Psoas muscle (tissue), 8 donors: ENCODE measurements around the gene ADAT3. TPM values are rescaled to one million over a fixed set of nuclear protein-coding genes. Genes with fewer than 3 reads are reported as not detected.

Experiments used
- ATAC-seq, 4 donors: fragments of 200-7000 bp; cut with Tn5 transposase; one replicate each; pipeline ENCODE4 v1.9.1; 2020; ENCODE audit warnings: moderate library complexity in 3 of 4, mild to moderate bottlenecking in 2 of 4
- DNase-seq, 2 donors: peaks; one replicate each; pipeline ENCODE4 v3.0.0-alpha.2; 2020
- H3K27ac ChIP-seq: fragments of 200-600 bp; one replicate; pipeline ENCODE4 v1.8.0; 2022
- H3K27me3 ChIP-seq, 3 donors: fragments of 200-600 bp in 1 of 3; one replicate each; pipeline versions ENCODE4 v1.6.1 to v1.8.0; 2013 to 2022; ENCODE audit warnings: low read length in 2 of 3, mild to moderate bottlenecking in 2 of 3, moderate library complexity in 1 of 3; ENCODE audit not compliant: insufficient read depth in 3 of 3
- H3K36me3 ChIP-seq, 2 donors: fragments of 200-600 bp in 1 of 2; one replicate each; pipeline versions ENCODE4 v1.6.1 to v1.8.0; 2013 to 2022; ENCODE audit warnings: low read depth in 1 of 2, mild to moderate bottlenecking in 1 of 2, moderate library complexity in 1 of 2; ENCODE audit not compliant: insufficient read depth in 1 of 2
- H3K4me1 ChIP-seq: fragments of 200-600 bp; one replicate; pipeline ENCODE4 v1.8.0; 2022
- H3K4me3 ChIP-seq: fragments of 200-600 bp; one replicate; pipeline ENCODE4 v1.8.0; 2022; ENCODE audit warnings: mild to moderate bottlenecking
- H3K9me3 ChIP-seq: fragments of 200-600 bp; one replicate; pipeline ENCODE4 v1.8.0; 2022
- CTCF ChIP-seq: fragments of 200-600 bp; IDR thresholded peaks from one replicate; pipeline ENCODE4 v1.8.0; 2022; ENCODE audit warnings: antibody characterized with exemption
- WGBS, 3 donors: extraction: QIAGEN DNeasy Blood & Tissue Kit; methylation state at CpG; one replicate each; pipeline versions ENCODE4 v1.1.6 to v1.1.7; 2013; 5-methylcytosine and 5-hydroxymethylcytosine counted together
- intact Hi-C, 2 donors: fragments of 100-400 bp; cut with DNase I; formaldehyde crosslinking; loops; one replicate each; pipeline versions ENCODE4 v1.11.0 to v1.14.2; 2022
- polyA plus RNA-seq, 3 donors: library from polyadenylated mRNA; stranded (reverse); fragments of 200-250 nt; gene quantifications; one replicate each; pipeline ENCODE4 v1.2.3, GENCODE V29; 2013
- total RNA-seq, 4 donors: library from RNA; stranded (reverse); fragmentation: NEBNext Ultra II Directional in 2 of 4; extraction: Animal tissue kit (Norgen Biotek cat#: 25700) in 2 of 4; gene quantifications; one replicate each; pipeline versions ENCODE4 v1.2.1 to v1.2.4, GENCODE V29; 2021 to 2023
- donor health status: healthy with polysubstance abuse.
- donor health status: DM: no; HTN: no; CAD: no; lungs with moderate emphysema.
- donor health status: Bipolar disorder and iron deficiency.
- donor health status: healthy.
- donor health status: DM: yes; HTN: yes; CAD: no.
- donor health status: DM: no; HTN: no; CAD: no.
- donor health status: DM: no; HTN: no; CAD: no.
- donor health status: DM: yes; HTN: yes; CAD: no.

The ADAT3 gene
- total and polyA plus RNA-seq, 7 donors, result 1.4 to 7.2 (median 2.2) TPM

GRCh38 chr19:1918975-1919374 is 13.8 kb downstream of the ADAT3 start:
- Histone ChIP-seq H3K27ac (no peak overlapping the region), H3K4me3 (no peak overlapping the region), H3K9me3 (no peaks in the 10 kb centered on the region), H3K4me1 (no peaks in the 10 kb centered on the region), H3K36me3 (peaks cover 0 to 56% of the 10 kb centered on the region in 2 donors), H3K27me3 (no peaks in the 10 kb centered on the region)
- peak in 2 of 4 donors; percentile 5 to 9 for ATAC-seq
- 89 to 97% (median 94%) methylated on average over 28 of the region's 28 CpGs for WGBS, 3 donors
- no peak for TF ChIP-seq CTCF
- intact Hi-C loops, result no loop called here
- no peak for DNase-seq

DNA sequence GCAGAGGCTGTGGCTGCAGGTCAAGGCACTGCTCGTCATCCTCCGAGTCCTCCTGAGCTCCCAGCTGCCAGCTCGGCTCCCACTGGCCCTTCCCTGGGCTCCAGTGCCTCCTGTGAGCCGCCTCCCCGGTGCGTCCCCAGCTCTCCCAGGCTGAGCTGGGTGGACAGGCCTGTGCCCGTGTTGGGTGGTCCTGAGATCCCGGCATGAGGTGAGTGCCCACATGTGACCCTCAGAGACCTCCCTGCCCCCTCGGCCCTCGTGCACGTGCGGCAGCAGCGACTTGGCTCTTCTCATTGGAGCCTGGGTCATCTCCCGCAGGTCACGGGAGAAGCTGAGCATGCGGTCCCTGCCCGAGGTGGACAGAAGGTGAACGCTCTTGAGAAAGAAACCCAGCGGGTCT is 15.4 kb downstream of the ADAT3 start:
- Histone ChIP-seq H3K9me3 (no peaks in the 10 kb centered on the region), H3K4me1 (no peaks in the 10 kb centered on the region), H3K4me3 (no peak overlapping the region), H3K27me3 (no peaks in the 10 kb centered on the region), H3K36me3 (peaks cover 0 to 66% of the 10 kb centered on the region in 2 donors), H3K27ac (no peak overlapping the region)
- intact Hi-C loops, result no loop called here
- TF ChIP-seq CTCF, result no peak
- DNase-seq (no peak), ATAC-seq (no peak)
- WGBS, 3 donors, result 91 to 92% (median 91%) methylated on average over 18 to 19 of the region's 19 CpGs

GRCh38 chr19:1921326-1921725 is 16.1 kb downstream of the ADAT3 start:
- peaks cover 0 to 66% of the 10 kb centered on the region in 2 donors for H3K36me3 ChIP-seq
- no peaks in the 10 kb centered on the region for H3K4me1 ChIP-seq
- H3K27ac ChIP-seq, result no peak overlapping the region
- no peaks in the 10 kb centered on the region for H3K9me3 ChIP-seq
- ATAC-seq (no peak), DNase-seq (no peak)
- TF ChIP-seq CTCF, result no peak
- no peak overlapping the region for H3K4me3 ChIP-seq
- WGBS, 3 donors, result 91 to 100% (median 94%) methylated on average over 13 to 19 of the region's 19 CpGs
- intact Hi-C loops, result no loop called here
- no peaks in the 10 kb centered on the region for H3K27me3 ChIP-seq

DNA sequence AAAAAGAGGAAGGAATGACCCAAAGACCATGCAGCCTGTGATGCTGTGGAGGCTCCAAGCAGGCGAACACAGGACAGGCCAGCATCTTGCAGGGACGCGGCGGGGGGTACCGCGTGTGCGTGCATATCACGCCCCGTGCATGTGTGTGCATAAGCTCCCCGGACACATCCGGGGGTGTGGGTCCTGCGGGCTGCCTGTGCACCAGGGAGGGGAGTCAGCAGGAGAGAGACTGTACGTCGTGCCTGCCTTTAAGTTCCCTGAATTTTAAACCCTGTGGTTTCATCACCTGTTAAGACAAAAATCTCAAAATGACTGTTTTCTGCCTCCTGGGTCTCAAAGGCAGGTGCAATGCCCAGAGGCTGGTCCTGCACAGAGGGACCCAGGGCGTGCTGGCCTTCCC is 16.6 kb downstream of the ADAT3 start:
- Histone ChIP-seq H3K4me1 (no peaks in the 10 kb centered on the region), H3K4me3 (no peak overlapping the region), H3K9me3 (no peaks in the 10 kb centered on the region), H3K27me3 (no peaks in the 10 kb centered on the region), H3K27ac (no peak overlapping the region), H3K36me3 (peaks cover 0 to 66% of the 10 kb centered on the region in 2 donors)
- intact Hi-C loops, result no loop called here
- 94 to 98% (median 96%) methylated on average over 15 of the region's 15 CpGs for WGBS, 3 donors
- DNase-seq (no peak), ATAC-seq (peak in 1 of 4 donors; percentile 16)
- no peak for TF ChIP-seq CTCF

DNA sequence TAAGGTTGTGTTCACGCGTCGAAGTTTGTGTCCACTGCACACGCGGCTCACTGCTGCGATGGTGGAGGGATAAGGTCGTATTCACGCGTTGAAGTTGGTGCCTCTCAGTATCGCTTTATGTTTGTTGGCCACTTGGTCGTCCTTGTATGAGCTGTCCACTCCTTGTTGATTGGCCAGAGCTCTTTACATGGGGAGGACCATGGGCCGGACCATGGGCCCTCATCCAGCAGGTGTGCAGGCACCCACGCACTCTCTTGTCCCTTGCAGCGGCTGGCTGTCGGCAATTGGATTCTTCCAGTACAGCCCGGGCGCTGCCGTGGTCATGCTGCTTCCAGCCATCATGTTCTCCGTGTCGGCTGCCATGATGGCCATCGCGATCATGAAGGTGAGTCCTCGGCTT is 17.6 kb downstream of the ADAT3 start:
- ATAC-seq (no peak), DNase-seq (no peak)
- Histone ChIP-seq H3K4me3 (no peak overlapping the region), H3K27me3 (no peaks in the 10 kb centered on the region), H3K4me1 (no peaks in the 10 kb centered on the region), H3K36me3 (peaks cover 0 to 64% of the 10 kb centered on the region in 2 donors), H3K27ac (no peak overlapping the region), H3K9me3 (no peaks in the 10 kb centered on the region)
- intact Hi-C loops, result no loop called here
- 93 to 97% (median 95%) methylated on average over 23 of the region's 23 CpGs for WGBS, 3 donors
- TF ChIP-seq CTCF, result no peak
